Measurements from ENCODE around the gene CMAS. TPM values are rescaled to one million over a fixed set of nuclear protein-coding genes. Genes with fewer than 3 reads are reported as not detected.
A peak's percentile ranks its signal among the peaks of the same experiment; 100 is the strongest.

The CMAS gene
- total and polyA plus RNA-seq, 12 donors, result 18.1 to 41.2 (median 35.1) TPM

DNA sequence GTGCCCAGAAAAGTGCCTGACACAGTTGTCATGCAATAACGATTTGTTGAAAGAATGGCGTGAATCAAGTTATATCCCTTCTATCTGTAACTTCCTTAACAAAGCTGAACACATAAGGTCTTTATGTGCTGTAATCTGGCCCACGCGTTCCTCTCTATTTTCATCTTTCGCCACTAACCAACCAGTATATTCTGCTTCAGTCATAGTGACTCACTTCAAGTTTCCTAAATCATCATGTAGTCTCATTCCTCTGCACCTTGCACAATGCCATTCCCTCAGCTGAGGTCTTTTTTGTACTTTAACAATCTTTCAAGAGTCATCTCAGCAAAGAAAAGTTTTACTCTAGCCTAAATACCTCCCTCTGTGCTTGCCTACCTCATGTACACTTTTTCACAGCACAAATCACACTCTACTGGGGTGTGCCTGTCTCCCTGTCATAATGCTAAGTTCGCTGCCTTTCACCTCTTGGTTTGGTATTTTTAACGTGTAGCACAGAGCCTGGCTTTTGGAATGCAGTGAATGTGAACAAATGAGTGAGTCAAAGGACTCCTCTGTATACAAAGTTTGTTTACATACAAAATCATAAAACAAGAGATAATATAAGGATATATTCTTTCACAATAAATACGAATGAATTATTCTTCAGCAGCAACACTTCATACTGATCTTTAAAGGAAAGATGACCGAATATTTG, 2.9 kb upstream of the CMAS start:
- no peak overlapping the region for H3K27ac ChIP-seq
- DNase-seq, result no peak
- no peak overlapping the region for H3K4me3 ChIP-seq
- H3K27me3 ChIP-seq, result no peaks in the 10 kb centered on the region
- TF ChIP-seq, protein P1, sequence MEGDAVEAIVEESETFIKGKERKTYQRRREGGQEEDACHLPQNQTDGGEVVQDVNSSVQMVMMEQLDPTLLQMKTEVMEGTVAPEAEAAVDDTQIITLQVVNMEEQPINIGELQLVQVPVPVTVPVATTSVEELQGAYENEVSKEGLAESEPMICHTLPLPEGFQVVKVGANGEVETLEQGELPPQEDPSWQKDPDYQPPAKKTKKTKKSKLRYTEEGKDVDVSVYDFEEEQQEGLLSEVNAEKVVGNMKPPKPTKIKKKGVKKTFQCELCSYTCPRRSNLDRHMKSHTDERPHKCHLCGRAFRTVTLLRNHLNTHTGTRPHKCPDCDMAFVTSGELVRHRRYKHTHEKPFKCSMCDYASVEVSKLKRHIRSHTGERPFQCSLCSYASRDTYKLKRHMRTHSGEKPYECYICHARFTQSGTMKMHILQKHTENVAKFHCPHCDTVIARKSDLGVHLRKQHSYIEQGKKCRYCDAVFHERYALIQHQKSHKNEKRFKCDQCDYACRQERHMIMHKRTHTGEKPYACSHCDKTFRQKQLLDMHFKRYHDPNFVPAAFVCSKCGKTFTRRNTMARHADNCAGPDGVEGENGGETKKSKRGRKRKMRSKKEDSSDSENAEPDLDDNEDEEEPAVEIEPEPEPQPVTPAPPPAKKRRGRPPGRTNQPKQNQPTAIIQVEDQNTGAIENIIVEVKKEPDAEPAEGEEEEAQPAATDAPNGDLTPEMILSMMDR (IDR thresholded peaks at IDR 0.05), result no peak
- WGBS, 2 donors, result 77 to 80% methylated on average over 9 of the region's 9 CpGs
- intact Hi-C loops (cut with DNase I), result no loop called here
- peaks cover 0 to 16% (median 10%) of the 10 kb centered on the region in 9 donors for H3K4me1 ChIP-seq
- no peaks in the 10 kb centered on the region for H3K36me3 ChIP-seq
- H3K9me3 ChIP-seq, result peaks cover 0 to 2% (median 0%) of the 10 kb centered on the region in 11 donors
- no peak for ATAC-seq

DNA sequence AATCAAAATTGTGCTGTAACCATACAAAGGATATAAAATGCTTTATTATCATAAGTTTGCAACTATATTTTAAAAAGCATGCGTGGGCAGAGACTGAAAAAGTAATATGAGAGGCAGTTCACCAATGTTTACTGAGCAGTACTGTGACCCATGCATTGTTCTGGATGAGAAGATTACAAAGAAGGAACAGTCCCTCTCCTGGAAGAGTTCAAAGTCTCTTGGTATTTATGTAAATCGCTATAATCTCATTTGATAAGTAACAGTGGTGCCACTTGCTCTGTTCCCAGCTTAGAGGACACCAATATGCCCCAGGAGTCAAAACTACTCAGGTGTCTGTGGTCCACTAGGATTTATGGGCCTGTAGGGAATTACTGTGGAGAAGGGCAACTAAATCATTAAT, 2.1 kb upstream of the CMAS start:
- H3K27ac ChIP-seq, result no peak overlapping the region
- H3K36me3 ChIP-seq, result peaks cover 0 to 4% (median 0%) of the 10 kb centered on the region in 9 donors
- DNase-seq, result no peak
- intact Hi-C loops (cut with DNase I), result no loop called here
- H3K4me1 ChIP-seq, result peaks cover 0 to 24% (median 13%) of the 10 kb centered on the region in 9 donors
- TF ChIP-seq, protein P1 (IDR thresholded peaks at IDR 0.05), result no peak
- ATAC-seq, result no peak
- 73 to 78% methylated on average over 2 of the region's 2 CpGs for WGBS, 2 donors
- H3K9me3 ChIP-seq, result no peaks in the 10 kb centered on the region
- H3K4me3 ChIP-seq, result no peak overlapping the region
- no peaks in the 10 kb centered on the region for H3K27me3 ChIP-seq

DNA sequence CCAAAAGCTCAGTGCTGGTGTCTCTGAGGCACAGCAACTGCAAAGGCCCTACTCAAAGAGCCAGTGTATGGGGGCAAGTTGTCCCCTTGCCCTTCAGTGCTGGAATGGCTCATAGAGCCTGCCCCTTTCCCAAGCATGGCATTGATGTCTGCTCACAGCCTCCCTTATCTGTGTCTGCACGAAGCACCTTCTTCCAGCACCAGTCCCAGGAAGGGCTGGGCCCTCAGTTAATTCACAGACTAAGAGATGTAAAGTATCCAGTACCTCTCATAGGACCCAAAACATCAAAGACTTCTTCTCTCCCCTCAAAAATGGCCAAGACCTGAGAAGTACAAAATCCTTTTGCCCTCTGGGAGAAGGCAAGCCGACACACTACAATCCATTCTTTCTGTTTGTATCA, 1.6 kb upstream of the CMAS start:
- 45 to 48% methylated on average over 2 of the region's 2 CpGs for WGBS, 2 donors
- Histone ChIP-seq H3K4me3 (no peak overlapping the region), H3K27me3 (no peaks in the 10 kb centered on the region), H3K9me3 (no peaks in the 10 kb centered on the region), H3K27ac (no peak overlapping the region), H3K4me1 (peaks cover 0 to 24% (median 13%) of the 10 kb centered on the region in 9 donors), H3K36me3 (peaks cover 0 to 8% (median 0%) of the 10 kb centered on the region in 9 donors)
- intact Hi-C loops (cut with DNase I), result no loop called here
- TF ChIP-seq, protein P1 (IDR thresholded peaks at IDR 0.05), result no peak
- no peak for ATAC-seq
- no peak for DNase-seq

DNA sequence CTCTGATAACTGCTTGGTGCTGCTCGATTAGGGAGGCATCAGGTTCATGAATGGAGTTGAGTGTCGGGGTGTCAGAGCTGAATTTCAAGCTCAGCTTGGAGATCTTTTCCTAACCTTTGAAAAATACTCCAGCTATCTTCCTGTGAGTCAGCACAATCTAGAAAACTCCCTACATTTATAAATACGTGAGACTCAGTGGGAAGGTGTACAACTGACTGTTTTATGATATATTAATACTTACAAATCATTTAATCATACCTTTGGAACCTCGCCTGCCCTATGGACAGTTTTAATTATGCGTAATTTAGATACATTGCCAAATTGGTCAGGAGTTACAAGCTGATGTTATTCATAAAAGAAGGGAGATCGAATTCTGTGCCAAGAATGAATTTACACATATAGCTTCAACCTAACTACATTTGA, 961 bp downstream of the CMAS start:
- Histone ChIP-seq H3K4me3 (peak overlapping the region; percentile 85 to 100 (median 98)), H3K36me3 (peaks cover 0 to 12% (median 0%) of the 10 kb centered on the region in 9 donors), H3K27ac (peak overlapping the region in 9 of 10 donors; percentile 89 to 97 (median 95)), H3K4me1 (peaks cover 0 to 27% (median 13%) of the 10 kb centered on the region in 9 donors), H3K9me3 (no peaks in the 10 kb centered on the region), H3K27me3 (no peaks in the 10 kb centered on the region)
- DNase-seq, result no peak
- WGBS, 2 donors, result 27 to 31% methylated on average over 6 of the region's 6 CpGs
- ATAC-seq, result peak in 1 of 8 donors; percentile 7
- intact Hi-C loops (cut with DNase I), result no loop called here
- TF ChIP-seq, protein P1 (IDR thresholded peaks at IDR 0.05), result no peak

Measured in heart right ventricle (tissue), 16 donors.